AG09309 (cell line): ENCODE data around the gene TM4SF4.

ENCODE experiments used
- DNase-seq: peaks from one replicate; pipeline ENCODE4 v3.0.0-alpha.2; 2010; ENCODE audit warnings: low read depth
- H3K4me3 ChIP-seq: 2 replicates; pipeline ENCODE4 v1.5.1; 2011; ENCODE audit warnings: mild to moderate bottlenecking, low read depth, low read length, moderate library complexity; ENCODE audit not compliant: control insufficient read depth
- CTCF ChIP-seq: IDR thresholded peaks from 2 replicates; pipeline ENCODE4 v1.5.1; 2011; ENCODE audit warnings: mild to moderate bottlenecking, low read depth, low read length, inconsistent platforms; ENCODE audit not compliant: insufficient read depth, control insufficient read depth; ENCODE audit errors: missing control alignments

TM4SF4 gene

GRCh38 chr3:149479621-149480325 lies 5.3 kb downstream of the TM4SF4 start:
- no peak for DNase-seq
- no peak overlapping the region for H3K4me3 ChIP-seq
- TF ChIP-seq CTCF: no peak

GRCh38 chr3:149480326-149481017 lies 6.0 kb downstream of the TM4SF4 start:
- TF ChIP-seq CTCF: peak; percentile 96
- H3K4me3 ChIP-seq: no peak overlapping the region
- peak; percentile 47 for DNase-seq

GRCh38 chr3:149481056-149481455 lies 6.6 kb downstream of the TM4SF4 start:
- DNase-seq: no peak
- TF ChIP-seq CTCF: no peak
- H3K4me3 ChIP-seq: no peak overlapping the region

- H3K4me3 ChIP-seq: no peak overlapping the region
- no peak for TF ChIP-seq CTCF
- no peak for DNase-seq
Observed at GRCh38 chr3:149481491-149481890, 7.0 kb downstream of the TM4SF4 start.

- no peak for TF ChIP-seq CTCF
- no peak for DNase-seq
- H3K4me3 ChIP-seq: no peak overlapping the region
Observed at GRCh38 chr3:149486726-149487125, 12.2 kb downstream of the TM4SF4 start.

- no peak overlapping the region for H3K4me3 ChIP-seq
- TF ChIP-seq CTCF: peak; percentile 30
- no peak for DNase-seq
Observed at GRCh38 chr3:149487598-149488197, 13.2 kb downstream of the TM4SF4 start.
